GM19035 (cell line): ENCODE results near the gene SETD6.
"Not testable (repeated sequence)": the region's sequence is repeated elsewhere in the genome, so short reads cannot be mapped to it uniquely, and the experiment has no call there.

ENCODE experiments used
- ATAC-seq: cut with Tn5 transposase; IDR thresholded peaks from one replicate; pipeline ENCODE4 v1.9.1; 2021; ENCODE audit not compliant: unreplicated experiment

The SETD6 gene

GRCh38 chr16:58535100-58535499 is 19.8 kb downstream of the SETD6 start:
- ATAC-seq: no peak

- no peak for ATAC-seq
Measured at GRCh38 chr16:58536278-58536677, 21.0 kb downstream of the SETD6 start.

GRCh38 chr16:58537124-58537906 is 22.0 kb downstream of the SETD6 start:
- no peak for ATAC-seq

GRCh38 chr16:58541711-58542110 is 26.4 kb downstream of the SETD6 start:
- ATAC-seq: no peak

GRCh38 chr16:58542291-58542690 is 27.0 kb downstream of the SETD6 start:
- no peak for ATAC-seq

- no peak for ATAC-seq
Measured at GRCh38 chr16:58543685-58544084, 28.4 kb downstream of the SETD6 start.

GRCh38 chr16:58548378-58548777 is 33.1 kb downstream of the SETD6 start:
- no peak for ATAC-seq

- ATAC-seq: no peak
Measured at GRCh38 chr16:58551496-58551895, 36.2 kb downstream of the SETD6 start.

- ATAC-seq: no peak
Measured at GRCh38 chr16:58556678-58557077, 41.4 kb downstream of the SETD6 start.

- ATAC-seq: no peak
Measured at GRCh38 chr16:58563235-58563634, 47.9 kb downstream of the SETD6 start.

GRCh38 chr16:58563775-58564174 is 48.5 kb downstream of the SETD6 start:
- no peak for ATAC-seq

- ATAC-seq: not testable (repeated sequence)
Measured at GRCh38 chr16:58565697-58566096, 50.4 kb downstream of the SETD6 start.
